GM18867 (cell line): ENCODE data around the gene TCOF1.
A peak's percentile ranks its signal among the peaks of the same experiment; 100 is the strongest.

ENCODE experiments used
- ATAC-seq: cut with Tn5 transposase; IDR thresholded peaks from one replicate; pipeline ENCODE4 v1.9.1; 2021; ENCODE audit warnings: mild to moderate bottlenecking, moderate library complexity; ENCODE audit not compliant: unreplicated experiment

The TCOF1 gene

DNA sequence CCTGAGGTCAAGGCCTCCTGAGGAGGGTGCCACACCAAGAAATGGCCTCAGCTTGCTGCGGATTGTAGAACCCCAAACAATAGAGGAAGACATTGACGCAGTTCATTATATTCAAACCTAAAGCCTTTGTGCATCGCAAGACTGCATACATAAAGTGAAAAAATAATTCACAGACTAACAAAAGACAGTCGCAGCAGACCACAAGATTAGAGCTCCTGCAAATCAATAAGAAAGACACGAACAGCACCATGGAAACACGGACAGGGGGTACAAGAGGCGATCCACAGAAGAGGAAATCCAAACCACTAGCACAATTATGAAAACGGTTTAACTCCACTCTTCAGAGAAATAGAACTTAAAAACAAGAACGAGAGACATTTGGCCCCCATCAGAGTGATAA, 10.0 kb upstream of the TCOF1 start:
- ATAC-seq: no peak

DNA sequence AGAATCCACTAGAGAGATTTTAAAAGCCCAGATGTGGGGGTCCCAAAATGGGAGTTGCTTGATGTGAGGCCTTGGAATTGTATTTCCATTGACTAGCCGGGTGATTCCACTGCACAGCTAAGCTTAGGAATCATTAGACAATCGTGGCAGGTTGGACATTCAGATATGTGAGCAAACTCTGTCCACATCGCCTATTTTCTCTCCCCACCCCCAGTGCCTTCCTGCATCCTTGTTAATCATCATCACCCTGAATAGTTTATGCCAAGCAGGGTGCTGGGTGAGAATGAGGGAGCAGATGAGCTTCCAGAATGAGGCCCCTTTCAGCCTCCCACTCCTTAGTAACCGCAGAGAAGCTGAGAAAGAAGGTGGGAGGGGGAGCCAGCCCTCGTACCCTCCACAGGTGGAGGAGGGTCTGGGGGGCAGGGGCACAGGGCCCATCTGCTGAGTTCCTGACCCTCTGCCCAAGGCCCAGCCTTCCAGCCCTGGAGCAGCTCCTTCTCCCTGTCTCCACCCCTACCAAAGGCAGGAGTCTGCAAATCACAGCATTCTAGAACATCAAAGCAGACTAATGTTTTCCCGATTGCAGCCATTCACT, 7.7 kb upstream of the TCOF1 start:
- ATAC-seq: no peak

DNA sequence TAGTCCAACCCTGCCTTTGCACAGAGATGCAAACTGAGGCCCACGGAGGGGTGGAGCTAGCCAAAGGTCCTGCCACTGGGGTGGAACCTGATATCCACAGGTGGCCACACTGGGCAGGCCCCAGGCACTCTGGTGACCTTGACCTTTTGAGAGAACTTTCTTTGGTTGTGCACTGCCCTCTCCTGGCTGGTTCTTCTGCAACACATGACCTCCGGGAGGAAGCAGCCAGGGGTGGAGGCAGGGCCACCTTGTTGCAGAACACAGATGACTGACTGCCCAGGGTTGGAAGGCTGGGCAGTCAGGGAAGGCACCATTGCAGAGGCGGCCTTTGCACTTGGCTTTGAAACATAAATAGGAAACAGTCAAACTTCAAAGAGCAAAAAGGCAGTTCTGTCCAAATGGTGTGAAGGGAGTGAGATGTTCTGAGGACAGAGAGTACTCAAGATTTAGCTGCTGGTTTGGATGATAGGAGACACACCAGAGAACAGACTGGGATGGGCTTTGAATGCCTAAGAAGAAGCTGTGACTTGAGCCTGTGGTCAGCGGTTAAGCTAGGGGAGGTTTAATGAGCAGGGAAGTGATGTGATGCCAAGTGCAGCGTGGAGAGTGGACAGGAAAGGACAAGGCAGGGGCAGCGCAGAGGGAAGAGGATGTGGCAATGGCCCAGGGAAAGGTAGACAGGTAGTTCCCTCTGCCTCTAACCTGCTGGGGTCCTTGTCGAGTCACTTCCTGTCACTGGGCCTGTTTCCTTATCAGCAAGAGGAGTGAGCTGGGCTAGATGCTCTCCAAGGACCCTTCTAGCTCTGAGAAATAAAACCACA, 6.8 kb upstream of the TCOF1 start:
- ATAC-seq: peak; percentile 95

DNA sequence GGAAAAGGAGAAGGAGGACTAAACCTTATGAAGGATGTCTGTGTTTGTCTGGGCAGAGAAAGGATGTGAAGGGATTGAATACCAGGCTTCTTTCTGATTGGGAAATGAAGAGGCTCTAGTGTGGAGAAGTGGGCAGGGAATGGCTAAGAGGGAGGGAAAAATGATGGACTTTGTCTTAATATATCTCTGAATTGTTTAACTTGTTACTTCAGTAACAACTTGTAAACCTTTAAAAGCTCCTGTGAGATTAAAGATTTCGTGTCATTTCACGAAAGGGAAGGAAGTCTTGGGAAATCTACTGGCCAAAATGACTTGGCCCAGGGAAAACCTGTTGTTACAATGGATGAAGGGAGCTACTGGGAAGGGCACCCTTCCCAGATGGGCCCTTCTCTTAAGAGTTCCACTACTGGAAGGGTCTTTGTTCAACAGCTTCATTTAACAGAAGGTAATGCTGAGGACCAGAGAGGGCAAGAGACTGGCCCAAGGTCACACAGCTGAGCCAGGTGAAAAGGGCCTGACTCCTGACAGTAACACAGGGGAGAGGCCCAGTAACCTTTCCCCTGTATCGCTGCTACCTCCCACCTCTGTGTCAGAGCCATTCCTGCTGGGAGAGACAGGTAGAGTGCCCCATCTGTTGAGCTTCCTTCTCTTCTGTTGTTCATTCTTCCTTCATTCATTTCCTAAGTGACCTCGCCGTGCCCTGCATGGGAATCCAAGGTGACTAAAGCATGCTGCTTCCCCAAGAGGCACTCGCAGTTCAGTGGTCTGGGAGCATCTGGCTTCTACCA, 5.1 kb upstream of the TCOF1 start:
- ATAC-seq: no peak

DNA sequence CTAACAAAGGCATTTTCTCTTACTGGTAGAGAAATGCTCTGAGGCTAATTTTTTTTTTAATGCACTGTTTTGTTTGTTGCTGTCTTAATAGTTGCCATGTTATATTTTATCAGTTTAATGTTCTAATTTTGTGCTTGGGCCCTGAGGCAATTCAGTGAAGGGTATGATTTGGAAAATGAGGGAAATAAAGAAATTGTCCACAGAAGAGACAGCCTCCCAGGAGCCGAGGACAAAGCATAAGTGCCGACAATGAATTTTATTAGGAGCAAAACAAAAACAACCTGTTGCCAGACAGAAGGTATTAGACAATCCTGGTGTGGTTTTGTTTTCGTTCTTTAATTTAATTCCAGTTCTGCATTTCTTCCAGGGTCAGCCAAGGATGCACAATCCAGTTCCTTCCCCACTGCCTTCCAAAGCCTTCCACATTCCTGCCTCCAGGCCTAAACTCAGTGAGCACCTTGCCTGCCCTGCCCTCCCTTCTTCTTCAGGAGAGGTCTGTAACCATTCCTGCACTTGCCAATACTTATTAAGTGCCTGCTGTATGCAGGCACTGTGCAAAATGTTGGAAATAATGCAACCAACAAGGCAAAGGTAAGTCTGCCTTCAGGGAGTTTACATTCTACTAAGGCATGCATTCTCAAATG, 4.3 kb upstream of the TCOF1 start:
- ATAC-seq: no peak

DNA sequence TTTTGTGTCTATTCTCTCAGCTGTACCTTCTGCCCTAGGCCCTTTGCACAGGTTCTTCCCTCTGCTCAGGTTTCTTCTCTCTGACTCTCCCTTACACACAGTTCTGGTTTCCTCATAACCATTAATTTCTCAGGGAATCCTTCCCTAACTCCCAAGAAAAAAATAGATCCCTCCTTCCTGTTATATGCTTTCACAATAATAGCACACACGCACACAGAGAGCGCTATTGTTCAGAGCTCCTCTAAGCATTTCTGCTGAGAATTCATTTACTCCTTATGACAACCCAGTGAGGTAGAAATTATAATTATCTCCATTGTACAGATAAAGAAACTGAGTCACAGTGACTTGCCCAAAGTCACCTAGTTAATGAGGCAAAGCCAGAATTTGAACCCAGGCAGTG, 1.7 kb upstream of the TCOF1 start:
- no peak for ATAC-seq

DNA sequence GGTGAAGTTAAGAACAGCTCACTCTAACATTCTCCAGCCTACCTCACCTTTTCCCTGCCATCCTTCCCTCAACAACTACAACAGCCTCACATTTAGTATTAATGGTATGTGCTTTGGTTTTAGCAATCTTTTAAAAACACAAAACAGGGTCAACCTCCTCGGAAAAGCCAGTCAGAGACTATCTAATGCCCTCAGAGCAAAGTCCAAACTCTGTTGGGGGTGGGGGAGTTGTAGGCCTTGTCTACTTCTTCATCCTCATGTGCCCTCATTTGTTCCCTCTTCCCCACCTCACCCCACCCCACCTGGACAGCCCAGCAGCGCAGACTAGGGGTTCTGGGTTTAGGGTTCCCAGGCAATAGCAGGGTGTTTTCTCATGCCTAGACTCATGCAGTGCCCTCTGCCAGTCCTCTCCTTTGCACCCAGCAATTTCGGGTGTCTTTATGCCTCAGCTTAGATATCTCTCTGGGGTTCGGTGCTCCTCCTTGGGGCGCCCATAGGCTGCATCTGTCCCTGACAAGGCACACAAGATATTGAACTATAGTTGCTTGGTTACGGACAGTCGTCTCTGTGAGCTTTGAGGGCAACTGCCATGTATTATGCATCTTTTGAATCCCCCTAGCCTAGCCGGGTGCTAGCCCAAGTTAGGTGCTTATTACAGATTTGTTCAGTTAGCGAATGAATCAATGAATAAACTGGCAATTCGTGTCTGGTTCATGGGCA, 762 bp upstream of the TCOF1 start:
- ATAC-seq: no peak

DNA sequence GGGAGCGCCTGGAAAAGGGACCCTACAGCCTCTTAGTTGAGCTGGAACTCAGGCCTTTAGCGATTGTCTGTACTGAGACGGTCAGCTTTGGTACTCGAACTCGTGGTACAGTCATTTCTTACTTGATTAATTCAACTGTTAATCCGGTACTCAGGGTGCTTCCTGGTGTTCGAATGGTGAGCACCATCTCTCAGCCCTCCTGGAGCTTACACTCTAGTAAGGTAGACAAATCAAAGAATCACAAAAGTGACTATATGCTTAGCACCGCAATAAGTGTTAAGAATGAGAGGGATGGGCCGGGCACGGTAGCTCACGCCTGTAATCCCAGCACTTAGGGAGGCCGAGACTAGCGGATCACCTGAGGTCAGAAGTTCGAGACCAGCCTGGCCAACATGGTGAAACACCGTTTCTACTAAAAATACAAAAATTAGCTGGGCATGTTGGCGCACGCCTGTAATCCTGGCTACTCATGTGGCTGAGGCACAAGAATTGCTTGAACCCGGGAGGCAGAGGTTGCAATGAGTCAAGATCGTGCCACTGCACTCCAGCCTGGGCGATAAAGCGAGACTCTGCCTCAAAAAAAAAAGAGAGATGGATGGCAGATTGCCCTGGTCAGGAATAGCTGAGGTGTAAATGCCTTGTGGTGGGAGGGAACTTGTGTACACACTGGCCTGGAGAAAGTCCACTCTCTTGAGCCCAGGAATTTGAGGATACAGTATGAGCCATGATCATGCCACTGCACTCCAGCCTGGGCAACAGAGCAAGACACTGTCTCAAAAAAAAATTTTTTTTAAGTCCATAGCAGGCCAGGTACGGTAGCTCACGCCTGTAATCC, 981 bp downstream of the TCOF1 start:
- ATAC-seq: peak; percentile 1

DNA sequence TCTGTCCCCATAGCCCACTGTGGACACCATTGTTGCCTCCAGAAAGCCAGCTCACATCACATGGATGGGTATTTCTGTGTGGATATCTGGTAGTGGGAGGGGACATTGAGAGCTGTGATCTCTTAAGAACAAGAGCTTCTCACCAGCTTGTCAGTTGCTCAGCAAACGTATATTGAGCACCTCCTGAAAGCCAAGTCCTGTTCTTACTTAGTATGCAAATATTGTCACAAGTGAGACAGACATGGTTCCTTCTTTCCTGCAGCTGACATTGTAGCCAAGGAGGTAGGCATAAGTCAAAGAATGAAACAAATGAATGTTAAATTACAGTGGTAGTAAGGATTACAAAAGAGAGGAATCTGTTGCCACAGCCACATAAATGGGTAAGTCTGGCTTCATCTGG, 3.8 kb downstream of the TCOF1 start:
- ATAC-seq: peak; percentile 40

DNA sequence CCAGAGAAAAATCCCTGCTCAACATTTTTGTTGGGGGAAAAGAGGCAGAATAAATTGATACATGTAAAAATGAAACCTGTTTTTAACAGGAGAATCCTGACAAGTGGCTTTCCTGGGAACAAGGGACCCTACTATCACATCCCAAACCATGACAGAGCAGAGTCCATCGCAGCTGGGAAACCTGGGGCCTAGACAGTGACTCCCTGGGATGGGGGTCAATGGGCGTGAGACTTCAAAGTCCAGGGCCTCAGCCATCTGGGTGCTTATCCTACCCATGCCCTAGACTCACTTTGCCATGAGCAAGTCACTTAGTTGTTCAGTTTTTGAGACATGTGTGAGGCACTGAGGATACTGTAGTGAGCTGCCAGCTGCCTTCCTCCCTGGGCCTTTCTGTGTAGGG, 5.7 kb downstream of the TCOF1 start:
- ATAC-seq: no peak

DNA sequence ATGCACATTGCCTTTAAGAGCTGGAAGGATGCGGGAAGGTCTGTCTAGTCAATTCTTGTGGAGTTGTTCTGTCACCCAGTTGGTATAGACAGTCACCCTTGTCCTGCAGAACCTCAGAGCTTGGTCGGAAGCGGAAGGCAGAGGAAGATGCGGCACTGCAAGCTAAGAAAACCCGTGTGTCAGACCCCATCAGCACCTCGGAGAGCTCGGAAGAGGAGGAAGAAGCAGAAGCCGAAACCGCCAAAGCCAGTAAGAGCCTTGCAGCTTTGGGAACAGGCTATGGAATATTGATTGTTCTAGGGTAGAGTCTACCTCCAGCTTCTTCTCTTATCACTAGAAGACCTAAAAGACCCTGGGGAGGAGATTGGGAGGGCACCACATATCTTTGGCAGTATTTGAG, 6.5 kb downstream of the TCOF1 start:
- no peak for ATAC-seq

DNA sequence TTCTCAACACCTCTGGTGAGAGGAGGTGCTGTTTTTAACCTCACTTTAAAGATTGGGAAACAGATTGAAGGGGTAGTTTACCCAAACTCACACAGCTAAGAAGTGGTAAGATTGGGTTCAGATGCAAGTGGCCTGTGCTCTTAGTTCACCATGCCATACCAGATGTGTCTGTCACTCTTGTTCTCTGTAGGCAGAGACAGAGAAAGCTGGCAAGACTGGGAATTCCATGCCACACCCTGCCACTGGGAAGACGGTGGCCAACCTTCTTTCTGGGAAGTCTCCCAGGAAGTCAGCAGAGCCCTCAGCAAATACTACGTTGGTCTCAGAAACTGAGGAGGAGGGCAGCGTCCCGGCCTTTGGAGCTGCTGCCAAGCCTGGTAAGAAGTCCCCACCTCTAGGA, 11.0 kb downstream of the TCOF1 start:
- ATAC-seq: no peak

DNA sequence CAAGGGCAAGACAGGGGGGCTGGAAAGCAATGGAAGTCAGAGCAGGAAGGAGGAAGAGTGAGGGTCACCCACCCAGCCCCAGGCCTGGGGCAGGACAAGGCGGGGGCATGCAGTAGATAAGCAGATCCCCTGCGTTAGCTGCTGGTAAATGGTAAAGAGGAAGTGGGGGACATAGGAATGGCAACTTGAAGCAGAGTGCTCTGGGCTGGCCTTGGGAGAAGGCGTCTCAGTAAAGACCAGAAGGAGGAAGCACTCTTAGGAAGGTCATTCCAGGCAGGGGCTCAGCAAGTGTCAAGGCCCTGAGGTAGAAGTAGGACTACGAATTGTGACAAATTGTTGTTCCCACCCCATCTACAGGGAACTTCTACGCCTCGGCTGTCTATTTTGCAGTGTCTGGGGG, 15.1 kb downstream of the TCOF1 start:
- no peak for ATAC-seq

DNA sequence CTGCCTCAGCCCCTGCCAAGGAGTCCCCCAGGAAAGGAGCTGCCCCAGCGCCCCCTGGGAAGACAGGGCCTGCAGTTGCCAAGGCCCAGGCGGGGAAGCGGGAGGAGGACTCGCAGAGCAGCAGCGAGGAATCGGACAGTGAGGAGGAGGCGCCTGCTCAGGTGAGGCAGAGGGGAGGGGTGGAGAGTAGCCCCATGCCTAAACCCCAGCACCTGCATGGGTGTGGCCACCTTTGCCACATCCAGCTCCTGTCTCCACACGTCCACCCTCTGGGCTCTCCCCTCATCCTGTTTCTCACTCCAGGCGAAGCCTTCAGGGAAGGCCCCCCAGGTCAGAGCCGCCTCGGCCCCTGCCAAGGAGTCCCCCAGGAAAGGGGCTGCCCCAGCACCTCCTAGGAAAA, 17.2 kb downstream of the TCOF1 start:
- no peak for ATAC-seq

DNA sequence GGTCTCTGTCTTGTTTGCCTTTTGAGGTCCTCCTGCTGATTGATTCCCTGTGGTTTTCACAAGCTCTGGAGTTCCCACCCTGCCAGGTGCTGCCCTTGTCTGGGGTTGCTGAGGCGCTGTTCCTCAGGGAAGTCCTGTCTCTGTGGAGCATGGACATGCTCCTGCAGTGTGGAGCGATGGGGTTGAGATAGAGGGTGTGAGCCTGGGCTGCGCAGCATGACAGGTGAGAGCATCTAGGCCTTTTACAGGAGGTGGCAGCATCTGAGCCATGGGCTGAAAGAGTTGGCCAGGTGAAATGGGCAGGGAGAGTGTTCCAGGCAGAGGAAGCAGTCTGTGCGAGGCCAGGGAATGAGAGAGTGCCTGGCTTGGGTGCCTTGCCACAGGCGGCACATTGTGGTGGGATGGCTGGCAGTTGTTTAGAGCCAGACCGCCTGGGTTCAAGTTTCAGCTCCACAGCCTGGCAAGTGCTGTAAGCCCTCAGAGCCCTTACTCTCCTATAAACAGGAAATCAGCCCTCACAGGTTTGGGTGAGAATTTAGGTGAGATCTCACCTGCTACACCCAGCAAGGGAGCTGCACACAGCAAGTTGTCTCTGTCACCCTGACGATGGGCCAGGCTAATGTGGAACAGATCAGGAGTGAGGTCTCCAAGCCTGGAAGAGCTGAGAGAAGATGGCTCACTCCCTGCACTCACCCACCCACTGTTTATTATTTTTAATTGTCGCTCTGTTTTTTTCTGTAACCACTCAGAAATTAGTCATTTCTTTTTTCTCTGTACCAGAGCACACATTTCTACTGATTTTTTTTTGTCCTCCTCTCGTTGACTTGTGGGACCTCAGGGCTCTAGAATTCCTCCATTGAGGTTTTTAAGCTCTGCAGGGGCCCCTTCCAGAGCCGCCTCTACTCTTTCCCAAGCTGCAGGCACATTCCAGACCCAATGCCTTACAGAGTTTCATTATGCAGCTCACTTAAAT, 19.6 kb downstream of the TCOF1 start:
- ATAC-seq: no peak

DNA sequence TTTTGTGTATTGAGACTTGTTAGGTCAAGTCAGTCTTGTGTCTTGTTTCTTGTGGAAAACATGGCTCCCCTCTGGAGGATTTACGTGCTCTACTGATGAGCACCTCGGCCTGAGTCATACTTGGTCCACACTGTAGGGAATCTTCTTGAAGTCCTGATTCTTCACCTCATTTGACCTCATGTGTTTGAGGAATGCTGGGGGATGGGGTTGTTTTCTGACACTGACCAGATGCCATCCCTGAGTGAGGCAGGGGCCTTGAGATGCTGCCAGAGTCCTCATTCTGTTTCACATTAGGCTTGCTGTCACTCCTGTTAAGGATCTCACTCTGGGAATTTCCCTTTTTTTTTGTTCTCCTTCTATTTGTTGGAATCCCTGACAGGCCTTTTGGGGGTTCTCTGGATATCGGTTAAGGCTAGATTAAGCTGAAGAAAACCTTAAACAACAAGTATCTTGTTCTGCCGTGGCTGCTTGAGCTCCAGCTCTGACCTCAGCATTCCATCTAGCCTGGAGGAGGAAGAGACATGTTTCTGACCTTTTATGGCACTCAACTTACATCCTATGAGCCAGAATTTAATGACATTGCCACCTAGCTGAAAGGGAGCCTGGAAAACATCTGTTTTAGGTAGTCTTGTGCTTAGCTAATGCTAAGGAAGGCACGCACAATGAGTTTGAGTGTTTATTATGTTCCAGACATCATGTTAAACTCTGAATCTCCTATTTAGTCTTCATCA, 20.6 kb downstream of the TCOF1 start:
- ATAC-seq: no peak

DNA sequence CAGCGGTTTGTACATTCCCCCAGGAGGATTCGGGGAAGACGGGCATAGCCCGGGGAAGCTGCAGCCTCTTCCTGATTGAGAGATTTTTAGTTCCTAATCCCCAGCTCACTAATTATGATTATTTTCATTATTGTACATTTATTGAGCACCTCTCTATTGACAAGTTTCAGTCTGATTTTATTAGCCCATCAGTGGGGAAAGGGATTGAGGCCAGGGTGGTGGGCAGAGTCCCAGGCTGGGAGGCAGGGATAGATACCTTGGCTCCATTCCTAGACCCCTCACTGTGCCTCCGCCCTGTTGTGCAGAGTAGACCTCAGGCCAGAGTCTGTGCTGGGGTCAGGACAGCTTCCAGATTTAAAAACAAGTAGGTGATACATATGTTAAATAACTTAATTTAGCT, 27.2 kb downstream of the TCOF1 start:
- no peak for ATAC-seq
